IPS DF 19.7 (cell line): ENCODE measurements around the gene ITCH.
"Not testable (repeated sequence)": the region's sequence is repeated elsewhere in the genome, so short reads cannot be mapped to it uniquely, and the experiment has no call there.

Experiments used
- DNase-seq: peaks from one replicate; pipeline ENCODE4 v3.0.0-alpha.2; 2013; ENCODE audit warnings: low read depth, low spot score

The ITCH gene

DNA sequence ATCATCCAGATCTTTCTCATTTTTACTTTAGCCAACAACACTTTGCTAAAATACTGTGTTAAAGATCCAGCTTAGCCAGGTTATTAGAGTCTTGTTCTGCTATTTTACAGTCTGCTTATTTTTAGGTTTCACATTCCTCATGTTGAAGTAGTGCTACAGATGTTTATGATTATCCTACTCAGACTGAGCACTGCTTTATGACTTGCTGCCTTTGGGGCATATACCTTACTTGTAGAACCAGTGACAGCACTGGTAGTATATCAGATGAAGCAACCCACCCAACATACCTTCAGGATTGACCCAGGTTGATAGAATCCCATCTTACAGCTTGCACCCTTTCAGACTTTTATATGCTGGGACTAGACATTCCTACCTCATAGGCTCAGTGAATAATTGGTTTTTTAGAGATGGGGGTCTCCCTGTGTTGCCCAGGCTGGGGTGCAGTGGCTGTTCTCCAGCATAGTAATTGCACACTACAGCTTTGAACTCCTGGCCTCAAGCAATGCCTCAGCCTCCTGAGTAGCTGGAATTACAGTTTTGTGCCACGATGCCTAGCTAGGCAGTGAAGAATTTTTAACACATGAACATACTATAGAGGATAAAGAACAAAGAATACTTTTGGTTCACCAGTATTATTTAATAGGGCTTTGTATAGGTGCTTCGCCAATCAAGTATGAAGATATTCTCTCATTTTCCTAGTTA, 89.4 kb downstream of the ITCH start:
- DNase-seq, result no peak

DNA sequence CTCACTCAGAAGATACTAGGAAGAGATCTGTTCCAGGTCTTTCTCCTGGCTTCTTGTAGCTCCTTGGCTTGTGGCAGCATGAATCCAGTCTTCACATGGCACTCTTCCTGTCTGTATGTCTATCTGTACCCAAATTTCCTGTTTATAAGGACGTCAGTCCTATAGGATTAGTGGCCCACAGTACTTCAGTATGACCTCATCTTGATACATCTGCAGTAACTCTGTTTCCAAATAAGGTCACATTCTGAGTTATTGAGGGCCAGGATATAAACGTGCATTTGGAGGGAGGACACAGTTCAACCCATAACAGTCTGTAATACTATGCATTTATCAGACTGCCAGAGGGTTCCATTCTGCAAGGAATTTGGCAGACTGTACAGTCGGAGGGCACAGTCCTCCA, 95.6 kb downstream of the ITCH start:
- no peak for DNase-seq

DNA sequence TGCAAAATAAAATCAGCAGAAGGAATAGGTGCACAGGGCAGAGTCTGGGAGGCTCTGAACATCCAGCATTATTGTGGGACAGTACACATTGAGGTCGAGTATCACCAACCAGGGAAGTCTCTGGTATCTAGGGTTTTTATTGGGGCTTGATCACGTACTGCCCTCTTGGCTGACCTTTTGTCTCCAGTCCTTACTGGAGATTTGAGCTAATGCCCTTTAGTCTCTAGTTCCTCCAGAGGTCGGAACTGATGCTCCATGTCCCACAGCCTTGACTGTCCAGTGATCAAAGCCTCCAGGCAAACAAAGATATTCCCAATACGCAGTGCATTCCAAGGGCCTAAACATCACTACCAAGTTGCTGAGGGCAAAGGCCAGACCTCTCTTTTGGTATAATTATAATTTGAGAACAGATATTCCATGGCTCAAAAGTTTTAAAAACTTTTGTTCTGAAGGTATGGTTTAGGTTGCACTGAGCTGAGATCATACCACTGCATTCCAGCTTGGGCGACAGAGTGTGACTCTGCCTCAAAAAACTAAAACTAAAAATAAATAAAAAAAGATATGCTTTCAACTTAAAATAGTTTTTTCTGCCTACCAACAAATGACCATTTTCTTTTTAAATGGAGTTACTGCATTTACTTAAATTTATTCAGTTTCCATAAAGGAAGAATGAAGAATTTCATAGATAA, 96.3 kb downstream of the ITCH start:
- no peak for DNase-seq

DNA sequence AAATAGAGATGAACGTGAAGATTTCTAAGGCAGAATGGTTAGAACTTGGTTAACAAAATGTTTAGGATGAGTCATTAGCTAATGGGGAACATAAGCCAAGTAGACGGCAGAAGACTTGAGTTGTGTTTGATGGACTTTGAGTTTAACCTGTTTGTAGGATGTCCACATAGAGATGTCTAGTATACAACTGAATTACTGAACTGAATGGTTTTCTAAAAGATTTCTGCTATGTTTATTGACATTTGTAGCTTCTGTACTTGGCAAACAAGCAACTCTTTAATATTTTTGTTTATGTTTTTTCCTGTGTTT, 98.7 kb downstream of the ITCH start:
- no peak for DNase-seq

DNA sequence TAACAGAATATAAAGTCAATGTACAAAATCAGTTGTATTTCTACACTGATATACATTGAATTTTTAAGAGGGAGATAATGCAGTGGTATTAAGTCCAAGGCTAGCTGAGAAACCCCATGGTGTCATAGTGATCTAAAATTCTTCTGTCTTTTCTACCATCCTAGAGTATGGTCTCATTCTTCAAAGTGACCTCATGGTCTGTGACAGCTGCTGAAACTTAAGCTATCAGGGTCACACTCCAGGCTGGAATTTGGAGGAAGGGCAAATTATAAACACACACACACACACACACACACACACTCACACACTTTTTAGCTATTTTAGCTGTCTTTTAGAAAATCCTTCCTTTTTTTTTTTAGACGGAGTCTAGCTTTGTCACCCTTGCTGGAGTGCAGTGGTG, 105.9 kb downstream of the ITCH start:
- no peak for DNase-seq

DNA sequence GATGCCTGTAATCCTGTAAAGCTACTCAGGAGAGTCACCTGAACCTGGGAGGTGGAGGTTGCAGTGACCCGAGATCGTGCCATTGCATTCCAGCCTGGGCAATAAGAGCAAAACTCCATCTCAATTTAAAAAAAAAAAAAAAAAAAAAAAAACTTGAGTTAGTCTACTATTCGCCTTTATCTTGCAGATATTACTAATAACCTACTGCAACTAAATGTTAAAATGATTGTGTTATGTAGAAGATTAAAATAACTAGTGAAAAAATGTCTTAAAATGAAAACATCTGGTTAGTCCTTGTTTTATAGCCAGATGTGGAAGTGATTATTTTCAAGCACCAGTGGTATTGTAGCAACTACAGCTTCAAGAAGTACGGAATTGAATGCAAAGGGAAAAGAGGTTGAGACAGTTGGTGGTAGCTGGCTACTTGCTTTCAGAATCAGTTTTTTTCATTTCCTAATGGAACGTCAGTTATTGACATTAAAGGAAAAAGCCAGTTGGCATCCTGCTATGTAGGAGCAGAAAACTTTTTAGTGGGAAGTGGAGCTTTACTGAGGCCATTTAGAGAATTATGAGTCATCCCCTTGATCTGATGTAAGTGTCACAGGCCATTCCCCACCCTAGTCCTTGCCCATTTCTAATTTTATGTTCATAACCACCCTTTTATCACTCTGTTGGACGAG, 109.3 kb downstream of the ITCH start:
- no peak for DNase-seq

DNA sequence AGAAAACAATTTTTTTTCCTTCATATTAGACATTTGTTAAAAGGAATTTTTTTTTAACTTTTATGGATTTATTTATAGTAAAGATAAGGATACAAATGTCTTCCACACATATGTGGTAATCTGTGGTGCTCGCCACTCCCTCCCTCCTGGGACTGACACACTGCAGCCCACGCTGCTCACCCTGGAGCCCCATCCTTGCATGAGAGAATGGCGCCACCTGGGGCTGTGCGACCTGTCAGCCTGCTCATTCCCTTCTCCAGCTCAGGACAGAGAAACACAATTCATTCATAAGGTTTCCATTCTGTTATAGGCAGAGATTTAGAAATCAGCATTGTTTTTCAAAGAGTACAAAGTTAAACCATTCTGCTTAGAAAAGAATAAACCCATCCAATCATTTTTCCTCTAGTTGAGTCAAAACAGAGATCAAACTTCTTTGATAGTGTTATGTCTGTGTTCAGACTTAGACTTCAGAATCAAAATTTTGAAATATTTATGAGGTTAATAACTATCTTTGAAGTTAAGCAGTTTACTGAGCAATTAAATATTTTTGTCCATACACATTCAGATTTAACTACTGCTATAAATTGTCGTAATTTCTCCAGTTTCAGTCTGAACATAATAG, 110.3 kb downstream of the ITCH start:
- DNase-seq, result no peak

DNA sequence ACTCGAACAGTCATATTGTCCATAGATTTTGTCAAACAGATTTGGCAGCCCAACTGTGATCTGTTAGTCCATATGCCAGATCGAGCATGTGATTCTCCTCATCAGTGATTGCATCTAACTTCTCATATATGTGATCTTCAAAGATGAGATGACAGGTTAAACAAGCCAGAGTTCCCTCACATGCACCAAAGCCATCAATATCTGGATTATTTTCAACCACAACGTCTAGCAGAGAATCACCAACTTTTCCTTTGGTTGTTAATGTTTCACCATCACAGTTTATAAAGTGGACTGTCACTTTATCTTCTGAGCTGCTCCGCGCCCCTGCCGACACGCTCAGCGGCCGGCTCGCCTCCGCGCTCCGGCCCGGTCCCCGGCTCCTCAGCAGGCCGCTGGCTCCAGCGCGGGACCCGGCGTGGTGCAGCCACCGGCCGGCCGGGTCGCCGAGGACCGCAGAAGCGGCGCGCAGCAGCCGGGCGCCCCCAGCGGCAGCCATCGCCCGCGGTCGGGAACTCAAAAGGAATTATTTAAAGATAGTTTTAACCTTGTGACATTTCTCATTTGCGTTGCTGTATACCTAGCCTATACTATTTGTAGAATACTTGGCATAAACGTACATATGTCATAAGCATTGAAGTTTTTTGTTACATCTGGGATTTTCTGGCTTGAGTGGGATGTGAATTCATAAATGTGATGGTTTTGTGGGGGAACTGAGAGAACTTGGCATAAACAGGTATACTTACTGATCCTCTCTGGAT, 113.1 kb downstream of the ITCH start:
- DNase-seq, result no peak

DNA sequence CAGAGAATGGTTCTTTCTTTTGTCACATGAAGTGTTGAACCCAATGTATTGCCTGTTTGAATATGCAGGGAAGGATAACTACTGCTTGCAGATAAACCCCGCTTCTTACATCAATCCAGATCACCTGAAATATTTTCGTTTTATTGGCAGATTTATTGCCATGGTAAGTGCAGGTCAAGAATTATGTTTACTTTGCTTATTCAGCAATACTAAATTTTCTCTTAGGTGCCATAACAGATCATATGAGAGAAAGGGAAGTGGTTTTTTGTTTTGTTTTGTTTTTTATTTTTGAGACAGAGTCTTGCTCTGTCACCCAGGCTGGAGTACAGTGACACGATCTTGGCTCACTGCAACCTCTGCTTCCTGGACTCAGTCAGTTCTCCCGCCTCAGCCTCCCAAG, 116.6 kb downstream of the ITCH start:
- DNase-seq, result no peak

DNA sequence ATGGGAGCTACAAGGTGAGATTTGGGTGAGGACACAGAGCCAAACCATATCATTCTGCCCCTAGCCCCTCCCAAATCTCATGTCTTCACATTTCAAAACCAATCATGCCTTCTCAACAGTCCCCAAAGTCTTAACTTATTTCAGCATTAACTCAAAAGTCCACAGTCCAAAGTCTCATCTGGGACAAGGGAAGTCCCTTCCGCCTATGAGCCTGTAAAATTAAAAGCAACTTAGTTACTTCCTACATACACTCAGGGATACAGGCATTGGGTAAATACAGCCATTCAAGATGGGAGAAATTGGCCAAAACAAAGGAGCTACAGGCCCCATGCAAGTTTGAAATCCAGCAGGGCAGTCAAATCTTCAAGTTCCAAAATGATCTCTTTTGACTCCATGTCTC, 119.1 kb downstream of the ITCH start:
- not testable (repeated sequence) for DNase-seq

DNA sequence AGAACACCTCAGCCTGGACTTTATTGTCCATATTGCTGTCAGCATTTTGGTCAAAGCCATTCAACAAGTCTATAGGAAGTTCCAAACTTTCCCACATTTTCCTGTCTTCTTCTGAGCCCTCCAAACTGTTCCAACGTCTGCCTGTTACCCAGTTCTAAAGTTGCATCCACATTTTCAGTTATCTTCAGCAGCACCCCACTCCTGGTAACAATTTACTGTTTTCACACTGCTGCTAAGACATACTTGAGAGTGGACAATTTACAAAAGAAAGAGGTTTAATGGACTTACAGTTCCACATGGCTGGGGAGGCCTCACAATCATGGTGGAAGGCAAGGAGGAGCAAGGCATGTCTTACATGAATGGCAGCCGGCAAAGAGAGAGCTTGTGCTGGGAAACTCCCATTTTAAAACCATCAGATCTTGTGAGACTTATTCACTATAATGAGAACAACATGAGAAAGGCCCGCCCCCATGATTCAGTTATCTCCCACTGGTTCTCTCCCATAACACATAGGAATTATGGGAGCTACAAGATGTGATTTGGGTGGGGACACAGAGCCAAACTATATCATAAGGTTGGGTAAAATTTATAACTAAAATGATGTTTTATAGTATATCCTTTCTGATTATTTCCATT, 120.6 kb downstream of the ITCH start:
- DNase-seq, result not testable (repeated sequence)

DNA sequence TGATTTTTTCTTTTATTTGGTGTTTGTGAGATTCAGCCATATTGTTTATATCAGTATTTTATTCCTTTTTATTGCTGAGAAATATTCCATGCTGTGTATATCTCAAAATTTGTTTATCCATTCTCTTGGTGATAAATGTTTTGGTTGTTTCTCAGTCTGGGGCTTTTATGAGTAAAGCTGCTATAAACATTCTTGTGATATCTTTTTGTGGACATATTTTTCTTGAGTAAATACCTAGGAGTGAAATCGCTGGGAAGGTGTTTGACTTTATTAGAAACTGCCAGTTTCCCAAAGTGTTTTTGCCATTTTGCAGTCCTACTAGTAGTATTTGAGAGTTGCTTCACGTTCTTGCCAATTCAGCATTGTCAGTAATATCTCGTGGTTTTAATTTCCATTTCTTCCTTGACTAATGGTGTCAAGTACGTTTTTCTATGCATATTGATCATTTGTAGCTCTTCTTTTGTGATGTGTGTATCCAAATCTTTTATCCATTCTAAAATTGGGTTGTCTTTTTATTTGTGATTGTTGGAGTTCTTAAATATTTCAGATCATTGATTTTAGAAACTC, 122.1 kb downstream of the ITCH start:
- DNase-seq, result no peak

DNA sequence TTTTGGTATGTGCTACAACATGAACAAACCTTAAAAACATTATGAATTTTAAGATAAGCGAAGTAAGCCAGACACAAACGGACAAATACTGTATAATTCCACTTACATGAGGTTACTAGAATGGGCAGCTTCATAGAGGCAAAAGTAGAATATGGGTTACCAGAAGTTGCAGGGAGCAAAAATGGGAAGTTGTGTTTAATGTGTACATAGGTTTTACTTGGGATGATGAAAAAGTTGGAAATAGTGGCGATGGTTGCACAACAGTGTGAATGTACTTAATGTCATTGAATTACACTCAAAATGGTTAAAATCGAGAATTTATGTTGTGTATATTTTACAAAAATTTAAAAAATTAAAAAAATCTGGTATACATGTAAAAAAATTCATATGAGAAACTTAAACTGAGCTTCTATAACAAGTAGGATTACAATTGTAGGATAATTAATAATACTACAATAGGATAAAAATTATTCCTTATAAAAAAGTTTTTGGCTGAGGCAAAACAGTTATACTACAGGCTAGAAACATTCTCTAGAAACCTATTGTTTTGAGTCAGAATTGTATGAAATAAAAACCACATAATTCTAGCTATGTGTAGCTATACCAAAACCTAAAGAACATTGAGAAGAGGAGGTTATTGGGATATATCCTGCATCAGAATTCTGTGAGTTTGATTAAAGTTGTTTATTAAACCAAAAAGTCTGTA, 128.3 kb downstream of the ITCH start:
- no peak for DNase-seq

DNA sequence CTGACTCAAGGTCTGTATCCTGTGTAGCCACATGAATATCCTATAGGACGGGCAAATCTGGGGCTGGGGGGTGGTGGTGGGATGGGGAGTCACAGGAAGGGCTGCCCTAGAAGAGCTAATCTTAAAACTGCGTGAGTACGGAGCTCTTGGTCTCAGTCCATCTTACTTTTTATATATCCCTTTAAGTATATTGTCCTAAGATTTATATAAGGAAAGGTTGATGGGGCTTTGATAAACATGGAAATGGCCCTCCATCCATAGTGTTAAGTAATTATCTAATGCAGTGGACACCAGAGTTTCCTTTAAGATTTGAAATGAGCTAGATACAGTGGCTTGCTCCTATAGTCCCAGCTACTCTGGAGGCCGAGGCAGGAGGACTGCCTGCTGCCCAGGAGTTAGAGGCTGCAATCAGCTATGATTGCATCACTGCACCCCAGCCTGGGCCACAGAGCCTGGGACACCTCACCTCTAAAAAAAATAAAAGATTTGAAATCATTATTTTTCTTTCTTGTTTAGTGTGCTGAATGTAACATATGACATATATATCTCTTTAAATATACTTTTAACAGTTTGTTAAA, 128.9 kb downstream of the ITCH start:
- no peak for DNase-seq

DNA sequence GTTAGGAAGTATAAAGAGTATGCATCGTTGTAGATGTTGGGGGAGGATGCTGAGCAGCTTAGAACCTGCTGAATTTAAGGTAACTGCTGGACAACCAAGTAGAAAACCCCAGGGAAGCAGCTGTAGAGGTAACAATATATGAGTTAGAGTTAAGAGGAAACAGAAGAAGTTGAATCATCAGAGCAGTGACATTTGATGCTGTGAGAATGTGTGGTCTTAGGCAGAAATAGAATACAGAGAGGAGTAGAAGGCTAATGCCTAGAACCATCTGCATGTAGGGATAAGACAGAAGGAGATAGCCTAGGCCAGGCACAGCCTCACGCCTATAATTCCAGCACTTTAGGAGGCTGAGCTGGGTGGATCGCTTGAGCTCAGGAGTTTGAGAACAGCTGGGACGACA, 130.6 kb downstream of the ITCH start:
- DNase-seq, result no peak

DNA sequence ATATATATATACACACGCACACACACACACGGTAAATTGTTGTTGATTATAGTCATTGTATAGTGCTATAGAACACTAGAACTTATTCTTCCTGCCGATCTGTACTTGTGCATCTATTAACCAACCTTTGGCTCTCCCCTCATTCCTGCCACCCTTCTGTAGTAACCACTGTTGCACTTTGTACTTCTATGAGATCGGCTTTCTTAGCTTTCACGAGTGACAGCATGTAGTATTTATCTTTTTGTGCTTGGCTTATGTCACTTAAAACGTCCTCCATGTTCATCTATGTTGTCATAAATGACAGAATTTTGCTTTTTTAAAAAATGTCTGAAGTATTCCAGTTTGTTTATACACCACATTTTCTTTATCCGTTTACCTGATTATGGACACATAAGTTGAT, 132.2 kb downstream of the ITCH start:
- DNase-seq, result no peak

DNA sequence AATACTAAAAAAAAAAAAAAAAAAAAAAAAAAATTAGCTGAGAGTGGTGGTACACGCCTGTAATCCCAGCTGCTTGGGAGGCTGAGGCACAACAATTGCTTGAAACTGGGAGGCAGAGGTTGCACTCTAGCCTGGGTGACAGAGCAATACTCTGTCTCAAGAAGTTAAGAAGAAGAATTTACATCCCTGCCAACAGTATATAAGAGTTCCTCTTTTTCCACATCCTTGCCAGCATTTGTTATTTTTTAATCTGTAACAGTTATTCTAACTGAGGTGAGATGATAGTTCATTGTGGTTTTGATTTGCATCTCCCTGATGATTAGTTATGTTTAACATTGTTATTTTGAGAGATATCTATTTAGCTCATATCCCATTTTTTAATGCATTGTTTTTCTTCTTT, 132.8 kb downstream of the ITCH start:
- no peak for DNase-seq

DNA sequence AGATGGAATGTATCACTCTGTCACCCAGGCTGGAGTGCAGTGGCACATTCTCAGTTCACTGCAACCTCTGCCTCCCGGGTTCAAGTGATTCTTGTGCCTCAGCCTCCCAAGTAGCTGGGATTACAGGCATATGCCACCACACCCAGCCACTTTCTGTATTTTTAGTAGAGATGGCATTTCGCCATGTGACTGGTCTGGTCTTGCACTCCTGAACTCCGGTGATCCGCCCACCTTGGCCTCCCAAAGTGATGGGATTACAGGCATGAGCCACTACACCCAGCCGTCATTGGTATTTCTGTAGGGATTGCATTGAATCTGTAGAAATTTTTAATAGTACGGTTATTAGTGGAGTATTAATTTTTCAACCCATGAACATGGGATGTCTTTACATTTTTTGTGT, 134.5 kb downstream of the ITCH start:
- not testable (repeated sequence) for DNase-seq

DNA sequence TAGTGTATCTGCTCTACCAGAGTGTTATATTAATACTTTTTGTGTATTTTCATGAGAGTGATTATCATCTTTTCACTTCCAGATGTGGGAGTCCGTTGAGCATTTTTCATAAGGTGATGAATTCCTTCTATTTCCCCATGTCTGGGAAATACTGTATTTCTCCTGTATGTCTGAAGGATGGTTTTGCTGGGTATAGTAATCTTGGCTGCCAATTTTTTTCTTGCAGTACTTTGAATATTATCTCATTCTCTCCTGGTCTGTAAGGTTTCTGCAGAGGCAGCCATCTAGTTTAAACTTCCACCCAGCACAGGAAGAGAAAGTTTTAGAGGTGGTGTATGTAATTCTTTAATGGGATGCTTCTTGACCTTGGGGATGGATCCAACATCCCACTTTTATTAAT, 137.8 kb downstream of the ITCH start:
- no peak for DNase-seq

DNA sequence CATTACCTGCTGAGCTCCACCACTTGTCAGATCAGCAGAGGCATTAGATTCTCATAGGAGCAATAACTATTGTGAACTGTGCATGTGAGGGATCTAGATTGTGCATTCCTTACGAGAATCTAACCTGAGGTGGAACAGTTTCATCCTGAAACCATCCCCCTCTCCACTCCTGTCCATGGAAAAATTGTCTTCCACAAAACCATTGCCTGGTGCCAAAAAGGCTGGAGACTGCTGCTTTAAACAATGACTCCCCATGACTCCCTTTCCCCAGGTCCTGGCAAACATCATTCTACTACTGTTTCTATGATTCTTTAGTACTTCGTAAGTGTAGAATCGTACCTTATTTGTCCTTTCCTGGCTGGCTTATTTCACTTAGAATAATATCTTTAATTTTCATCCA, 143.4 kb downstream of the ITCH start:
- no peak for DNase-seq
